Measurements from ENCODE around the gene UBE4A.

DNA sequence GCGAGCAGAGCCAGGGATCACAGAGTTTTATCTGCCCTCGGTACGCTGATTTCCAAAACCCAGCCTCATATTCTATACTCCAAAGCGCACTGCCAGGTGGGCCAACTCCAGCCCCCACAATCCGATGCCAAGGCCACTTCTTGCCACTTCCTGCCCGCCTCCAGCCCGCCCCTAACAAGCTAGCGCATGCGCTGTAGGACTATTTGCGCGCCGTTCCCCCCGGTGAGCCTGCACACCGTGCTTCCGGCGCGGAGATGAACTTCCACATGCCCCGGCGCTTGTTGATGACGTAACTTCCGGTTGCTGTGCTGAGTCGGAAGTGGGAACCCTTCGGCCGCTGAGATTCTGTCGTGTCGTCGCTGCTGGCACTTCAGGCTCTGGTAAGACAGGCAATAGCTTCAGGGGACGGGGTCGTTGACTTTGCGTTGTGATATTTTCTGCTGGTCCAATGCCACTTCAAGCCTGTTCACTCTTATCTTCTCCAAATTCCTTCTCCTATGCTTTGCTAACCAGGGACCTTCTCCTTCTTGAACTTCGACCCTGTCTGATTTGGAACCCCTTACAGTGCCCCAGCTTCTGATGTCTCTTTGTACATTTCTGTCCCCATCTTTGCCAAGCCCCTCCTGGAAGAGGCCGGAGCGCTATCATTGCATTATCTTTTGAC, at the start of gene UBE4A:
- TF ChIP-seq CTCF (IDR thresholded peaks at IDR 0.05; ENCODE audit: low read length) (no peak), EZH2 (optimal IDR thresholded peaks at IDR 0.05; ENCODE audit: low read depth, low read length) (no peak)

Data from MM.1S (cell line).